GM19397 (cell line): ENCODE measurements around the gene ASTN2.

Experiments used
- ATAC-seq: cut with Tn5 transposase; IDR thresholded peaks from one replicate; pipeline ENCODE4 v1.9.1; 2021; ENCODE audit warnings: mild to moderate bottlenecking, moderate library complexity; ENCODE audit not compliant: unreplicated experiment

The ASTN2 gene

DNA sequence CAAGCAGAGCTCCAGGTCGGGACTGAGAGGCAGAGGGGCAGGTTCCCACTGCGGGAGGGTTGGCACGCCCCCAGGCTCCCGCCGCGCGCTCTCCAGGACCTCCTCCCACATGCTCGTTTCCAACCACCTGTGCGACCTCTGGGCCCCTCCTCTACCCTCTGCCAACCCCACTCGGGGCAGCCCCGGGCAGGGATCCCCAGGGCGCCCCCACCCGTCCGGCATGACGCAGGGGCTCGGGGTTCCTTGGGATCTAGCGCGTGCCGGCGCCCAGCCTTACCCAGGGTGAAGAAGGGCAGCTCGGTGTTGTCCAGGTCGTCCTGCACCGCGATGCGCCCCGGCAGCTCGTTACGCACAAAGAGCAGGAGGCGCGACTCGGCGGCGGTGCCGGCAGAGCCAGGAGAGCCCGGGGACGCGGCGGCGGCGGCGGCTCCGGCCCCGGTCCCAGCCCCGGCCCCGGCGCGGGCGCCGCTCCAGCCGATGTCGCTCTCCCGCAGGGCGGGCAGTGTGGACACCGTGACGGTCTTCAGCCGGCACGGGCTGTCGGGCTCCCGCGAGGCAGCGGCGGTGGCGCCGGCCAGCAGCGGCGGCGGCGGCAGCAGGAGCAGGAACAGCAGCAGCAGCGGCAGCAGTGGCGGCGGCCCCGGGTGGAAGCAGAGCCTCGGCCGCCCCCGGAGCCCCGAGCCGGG, 494 bp downstream of the ASTN2 start:
- ATAC-seq: no peak

DNA sequence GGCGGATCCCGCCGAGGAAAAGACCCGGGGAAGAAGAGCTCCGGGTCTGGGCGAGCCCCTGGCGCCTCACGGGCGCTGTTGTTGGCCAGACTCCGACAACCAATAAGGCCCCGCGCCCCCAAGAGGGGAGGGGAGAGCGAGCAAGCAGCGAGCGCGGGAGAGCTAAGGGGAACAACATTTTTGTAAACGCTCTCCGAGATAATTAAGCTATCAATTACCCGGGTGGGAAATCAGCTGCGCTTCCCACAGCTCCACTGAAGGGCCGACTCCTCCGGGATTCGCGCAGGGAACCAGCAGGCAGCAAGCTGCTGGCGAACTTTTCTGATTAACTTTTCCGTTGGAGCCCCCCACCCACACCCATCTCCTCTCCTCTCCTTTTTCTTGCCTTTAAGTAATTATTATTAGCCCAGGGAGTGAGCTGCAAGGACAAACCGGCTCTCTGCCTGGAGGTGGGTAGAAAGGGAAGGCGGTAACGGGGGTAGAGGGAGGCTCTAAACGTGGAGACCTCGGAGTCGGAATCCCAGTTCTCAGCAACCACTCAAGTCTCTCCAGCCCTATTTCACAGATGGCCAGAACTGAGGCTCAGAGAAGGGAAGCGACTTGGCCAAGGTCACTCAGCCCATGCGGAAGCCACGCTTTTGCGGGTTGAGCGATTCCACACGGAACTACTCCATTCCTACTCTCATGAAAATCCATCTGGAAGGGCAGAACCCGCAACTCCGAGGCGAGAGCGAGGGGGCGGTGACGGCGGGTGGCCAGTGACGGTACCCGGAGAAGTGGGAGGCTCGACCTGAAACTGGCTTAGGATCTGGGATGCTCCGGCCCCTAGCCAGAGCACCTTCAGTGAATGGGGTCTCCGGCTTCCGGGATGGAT, 1.3 kb downstream of the ASTN2 start:
- ATAC-seq: no peak

DNA sequence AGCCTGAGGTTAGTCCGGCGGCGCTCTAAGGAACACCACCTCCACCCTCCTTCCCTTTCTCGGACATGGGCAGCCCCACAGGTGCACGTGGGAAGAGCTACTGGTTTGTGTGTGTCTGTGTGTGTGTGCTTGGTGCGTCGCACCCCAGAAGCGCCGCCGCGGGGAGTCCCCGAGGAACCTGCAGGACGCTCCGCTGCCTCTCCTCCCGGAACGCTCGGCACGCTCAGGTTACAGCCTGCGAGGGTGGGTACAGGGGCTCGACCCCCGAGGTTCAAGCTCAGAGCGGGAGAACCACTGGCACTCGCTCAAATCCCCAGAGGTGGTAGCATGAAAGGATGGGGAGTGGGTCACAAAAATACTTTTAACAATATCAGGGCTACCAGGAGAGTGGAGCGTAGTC, 2.0 kb downstream of the ASTN2 start:
- ATAC-seq: no peak

DNA sequence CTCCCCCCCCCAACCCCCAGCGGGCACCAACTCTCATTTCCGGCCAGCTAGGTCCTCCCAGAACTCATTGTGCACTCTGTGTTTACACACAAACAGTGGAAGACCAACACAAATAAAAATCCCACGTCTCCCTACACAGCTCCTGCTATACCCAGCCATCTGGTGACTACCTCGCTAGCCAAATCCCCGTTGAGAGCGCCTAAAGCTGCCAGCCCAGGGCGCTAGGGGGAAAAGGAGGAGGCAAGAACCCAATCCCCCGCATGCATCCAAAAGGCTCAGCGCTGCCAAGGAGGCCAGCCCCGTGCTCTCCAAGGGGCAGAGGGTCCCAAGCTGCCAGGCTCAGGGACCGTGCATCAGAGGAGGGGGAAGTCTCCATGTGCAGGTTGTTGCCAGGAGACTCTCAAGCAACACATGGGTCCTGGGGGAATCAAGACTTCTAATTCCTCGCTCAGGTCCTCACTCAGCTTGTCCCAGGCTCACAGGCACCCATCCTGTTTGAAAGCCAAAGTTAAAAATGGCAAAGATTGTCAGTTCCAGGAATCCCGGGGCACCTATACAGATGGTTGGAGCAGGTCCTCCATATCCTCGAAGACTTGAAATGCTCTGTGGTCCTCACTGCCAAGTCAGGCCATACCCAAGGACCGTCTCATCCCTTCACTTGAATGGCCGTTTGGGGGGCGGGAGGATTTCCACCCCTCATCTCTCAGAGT, 2.7 kb downstream of the ASTN2 start:
- ATAC-seq: no peak

DNA sequence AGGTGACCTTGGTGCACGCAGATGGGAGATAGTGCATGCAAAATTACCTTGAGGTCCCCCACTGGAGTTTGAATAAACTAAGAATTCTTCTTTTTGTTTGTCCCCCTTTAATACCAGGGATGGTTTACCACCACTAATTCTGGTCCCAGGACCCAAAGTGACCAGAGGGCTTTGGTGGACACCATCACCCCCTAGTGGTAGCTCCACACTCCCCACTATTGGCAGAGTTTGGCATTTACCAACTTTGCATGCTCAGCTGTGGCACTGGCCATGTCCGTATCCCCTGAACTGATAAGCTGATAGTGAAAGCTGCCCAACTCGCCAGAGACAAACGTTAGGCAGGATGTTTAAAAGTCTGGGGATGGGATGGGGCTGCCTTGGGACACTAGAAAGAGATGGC, 3.3 kb downstream of the ASTN2 start:
- ATAC-seq: no peak

DNA sequence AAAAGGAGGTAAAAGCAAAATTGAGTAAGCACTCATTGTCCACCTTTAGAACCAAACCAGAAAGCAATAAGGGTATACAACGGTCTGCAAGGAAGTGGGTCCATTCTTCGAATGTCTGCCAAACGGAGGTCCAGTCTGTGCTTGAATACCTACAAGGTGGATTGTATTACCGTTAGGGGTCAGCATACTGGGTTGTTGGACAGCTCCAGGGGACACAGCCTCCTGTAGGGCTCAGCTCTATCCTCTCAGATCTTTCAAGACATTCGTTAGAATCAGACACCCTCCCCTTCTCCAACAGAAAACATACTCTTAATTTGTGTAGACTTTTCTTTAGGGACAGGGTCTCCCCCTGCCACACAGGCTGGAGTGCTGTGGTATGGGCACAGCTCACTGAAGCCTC, 5.5 kb downstream of the ASTN2 start:
- ATAC-seq: no peak

DNA sequence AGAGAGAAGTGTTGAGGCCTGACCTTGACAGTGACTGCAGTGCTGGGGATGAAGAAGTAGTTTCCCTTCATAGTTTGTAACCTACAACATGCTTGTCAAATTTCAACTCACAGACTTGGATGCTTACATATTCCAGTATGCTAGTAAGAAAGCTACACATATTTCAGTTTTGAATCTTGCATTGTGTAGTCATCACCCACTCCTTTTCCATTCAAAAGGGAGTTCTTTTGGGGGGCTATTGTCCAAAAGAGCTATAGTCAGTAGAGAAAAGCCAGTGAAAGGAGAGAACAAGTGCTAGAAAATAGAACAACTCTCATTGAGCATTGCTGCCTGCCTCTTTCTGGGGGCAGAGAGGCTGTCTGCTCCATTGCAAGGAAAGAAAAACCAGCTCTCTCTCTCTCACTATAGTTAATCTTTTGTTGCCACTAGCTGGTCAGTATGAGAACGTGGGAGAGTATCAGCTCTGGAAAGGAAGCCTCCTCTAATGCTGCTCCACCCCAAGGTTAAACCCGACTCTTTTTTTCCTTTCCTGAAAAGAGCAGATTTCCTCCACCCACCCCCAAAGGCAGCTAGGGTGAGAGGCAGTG, 7.3 kb downstream of the ASTN2 start:
- no peak for ATAC-seq

DNA sequence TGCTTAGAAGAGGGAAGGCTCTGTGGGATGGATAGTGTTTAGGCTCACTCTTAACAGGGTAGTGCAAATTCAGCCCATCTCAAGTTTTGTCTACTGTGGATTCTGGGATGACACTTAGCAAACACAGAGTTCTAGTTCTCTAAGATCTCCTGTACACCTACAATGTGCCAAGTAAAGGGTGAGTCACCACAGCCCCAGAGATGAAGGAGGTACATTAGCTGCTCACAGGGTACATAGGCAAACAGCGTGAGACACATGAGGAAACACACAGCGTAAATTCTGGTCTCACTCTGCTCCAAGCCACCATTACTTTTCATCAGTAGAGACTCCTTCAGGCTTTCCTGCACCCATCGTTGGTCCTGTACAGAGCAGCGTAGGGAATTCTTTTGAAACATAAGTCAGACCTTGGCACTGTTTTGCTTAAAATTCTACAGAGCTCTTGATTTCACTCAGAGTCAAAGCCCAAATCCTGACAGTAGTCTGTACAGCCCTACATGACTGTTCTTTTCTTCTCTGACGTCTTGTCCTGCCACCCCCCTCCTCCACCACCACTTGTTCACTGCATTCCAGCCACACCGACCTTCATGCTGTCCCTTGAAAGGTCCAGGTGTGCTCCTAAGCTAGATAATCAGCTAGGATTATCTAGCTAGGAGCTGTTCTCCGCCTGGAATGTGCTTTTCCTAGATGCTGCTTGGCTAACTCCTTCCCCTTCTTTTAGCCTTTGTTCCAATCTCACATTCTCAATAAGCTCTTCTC, 8.7 kb downstream of the ASTN2 start:
- ATAC-seq: no peak

DNA sequence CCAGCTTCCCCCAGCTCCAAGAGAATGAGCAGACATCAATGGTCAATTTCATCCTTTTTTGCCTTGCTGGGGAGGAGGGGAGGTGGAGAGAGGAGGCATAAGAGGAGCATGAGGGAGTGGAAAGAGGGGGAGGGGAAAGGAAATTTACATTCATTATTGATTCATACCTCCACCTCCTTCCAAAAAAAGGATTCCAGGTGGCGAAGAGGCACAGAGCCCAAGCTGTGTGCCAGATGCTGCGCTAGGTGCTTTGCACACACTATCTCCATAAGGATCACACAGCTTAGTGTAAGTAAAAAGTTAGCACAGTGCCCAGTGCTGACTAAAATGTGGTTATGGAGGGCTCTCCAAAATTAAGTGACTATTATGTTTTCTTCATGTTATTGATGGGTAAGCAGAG, 11.0 kb downstream of the ASTN2 start:
- no peak for ATAC-seq

DNA sequence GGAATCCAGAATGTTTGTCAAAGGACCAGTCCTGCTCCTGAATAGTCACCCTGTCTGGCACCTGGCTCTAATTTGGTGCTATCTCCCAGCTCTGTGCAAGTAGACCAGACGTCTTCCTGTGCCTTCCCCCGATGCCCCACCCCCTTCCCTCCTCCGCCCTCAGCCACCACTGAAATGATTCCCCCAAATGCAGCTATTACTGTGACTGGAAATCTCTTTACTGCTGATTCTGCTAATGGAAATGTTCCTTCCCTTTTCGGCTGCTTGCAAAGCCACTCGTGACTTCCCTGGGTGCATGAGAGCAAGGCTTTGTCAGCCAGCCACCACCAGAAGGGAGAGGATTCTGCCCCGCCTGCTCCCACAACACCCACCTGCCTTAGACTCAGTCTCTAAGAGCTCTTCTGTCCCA, 11.4 kb downstream of the ASTN2 start:
- ATAC-seq: no peak

DNA sequence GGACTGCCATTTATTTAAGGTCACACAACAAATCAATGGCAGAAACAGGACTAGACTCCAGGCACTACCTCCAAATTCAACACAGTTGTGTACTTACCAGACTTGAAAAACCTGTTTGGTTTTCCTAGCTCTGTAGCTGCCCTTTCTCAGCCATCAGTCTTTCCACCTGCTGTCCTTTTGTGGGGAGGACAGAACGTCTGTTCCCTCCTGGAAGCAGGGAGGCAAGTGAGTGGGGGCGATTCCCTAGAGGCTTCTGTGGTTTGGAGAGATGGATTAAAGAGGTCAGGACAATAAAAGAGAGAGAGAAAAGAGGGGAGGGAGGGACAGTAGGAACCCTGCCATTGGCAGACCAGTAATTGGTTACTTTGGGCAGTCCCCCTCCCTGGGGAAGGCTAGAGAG, 14.7 kb downstream of the ASTN2 start:
- ATAC-seq: no peak

DNA sequence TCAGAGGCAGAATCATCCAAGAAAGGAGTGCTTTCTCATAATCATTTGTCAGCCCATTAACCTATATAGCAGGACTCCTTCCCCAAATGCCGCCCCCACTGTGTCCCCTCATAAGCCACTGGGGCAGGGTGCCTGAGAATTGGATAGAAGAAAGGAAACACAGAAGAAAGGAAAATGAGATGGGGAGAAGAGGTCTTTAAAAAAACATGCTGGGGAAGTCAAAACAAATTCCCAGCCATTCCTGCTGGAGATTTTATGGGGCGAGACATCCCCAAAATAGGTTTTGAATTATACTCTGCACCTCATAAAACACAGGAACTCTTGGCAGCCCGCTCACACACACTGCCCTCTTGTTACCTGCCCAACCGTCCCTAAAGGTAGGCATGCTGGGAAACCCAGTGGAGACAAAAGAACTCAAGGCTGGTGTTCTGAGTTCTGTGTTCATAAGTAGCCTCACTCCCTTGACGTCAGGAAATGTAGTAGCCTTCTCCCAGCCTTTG, 19.7 kb downstream of the ASTN2 start:
- no peak for ATAC-seq

DNA sequence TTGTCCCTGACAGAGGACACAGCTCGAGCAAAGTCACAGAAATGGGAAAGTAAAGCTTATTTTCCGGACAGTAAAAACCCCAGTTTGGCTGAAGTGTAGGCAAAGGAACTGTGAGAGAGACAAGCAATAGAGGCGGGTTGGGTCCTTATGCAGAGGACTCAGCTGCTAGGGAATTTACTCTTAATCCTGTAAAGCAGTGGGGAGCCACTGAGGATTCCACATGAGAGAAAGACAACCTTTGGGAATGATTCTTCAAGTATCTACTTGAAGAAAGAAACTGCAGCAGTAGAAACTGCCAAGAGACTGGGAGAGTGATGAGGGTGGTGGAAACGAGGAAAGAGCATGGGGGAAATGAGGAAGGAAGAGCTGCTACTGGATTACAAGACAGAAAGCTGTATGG, 20.2 kb downstream of the ASTN2 start:
- no peak for ATAC-seq

DNA sequence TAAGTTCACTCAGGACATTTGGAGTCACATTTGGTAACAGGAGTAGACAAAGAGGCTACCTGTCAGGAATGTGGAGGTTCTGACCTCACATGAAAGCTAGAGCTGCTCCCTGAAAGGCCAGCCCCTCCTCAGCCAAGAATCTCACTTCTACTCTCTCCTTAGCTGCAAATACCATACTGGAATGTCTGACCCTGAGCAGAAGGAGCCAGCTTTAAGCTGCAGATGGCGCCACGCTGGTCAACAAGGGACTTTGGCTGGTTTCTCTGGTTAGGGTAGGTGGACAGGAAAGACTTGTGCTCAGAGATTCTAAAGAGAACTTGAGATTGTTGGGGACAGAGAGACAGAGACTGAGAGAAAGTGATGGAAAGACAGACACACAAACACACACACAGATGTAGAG, 21.9 kb downstream of the ASTN2 start:
- no peak for ATAC-seq

DNA sequence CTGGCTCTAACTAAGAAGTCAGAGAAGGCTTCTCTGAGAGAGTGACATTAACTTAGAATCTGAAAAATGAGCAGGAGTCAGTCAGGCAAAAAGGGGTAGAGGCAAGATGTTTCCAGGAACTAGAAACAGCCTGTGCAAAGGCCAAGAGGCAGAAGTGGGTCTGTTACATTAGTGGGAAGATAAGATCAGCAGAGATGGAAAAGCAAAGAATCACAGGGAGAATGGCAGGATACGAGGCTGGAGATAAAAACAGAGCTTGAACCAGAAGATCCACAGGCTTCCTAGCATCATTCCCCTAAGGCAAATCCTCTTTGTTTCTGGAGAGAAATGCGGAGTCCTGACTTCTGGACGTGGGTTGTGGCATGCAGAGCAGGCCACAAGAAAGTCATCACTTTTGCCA, 27.4 kb downstream of the ASTN2 start:
- ATAC-seq: no peak

DNA sequence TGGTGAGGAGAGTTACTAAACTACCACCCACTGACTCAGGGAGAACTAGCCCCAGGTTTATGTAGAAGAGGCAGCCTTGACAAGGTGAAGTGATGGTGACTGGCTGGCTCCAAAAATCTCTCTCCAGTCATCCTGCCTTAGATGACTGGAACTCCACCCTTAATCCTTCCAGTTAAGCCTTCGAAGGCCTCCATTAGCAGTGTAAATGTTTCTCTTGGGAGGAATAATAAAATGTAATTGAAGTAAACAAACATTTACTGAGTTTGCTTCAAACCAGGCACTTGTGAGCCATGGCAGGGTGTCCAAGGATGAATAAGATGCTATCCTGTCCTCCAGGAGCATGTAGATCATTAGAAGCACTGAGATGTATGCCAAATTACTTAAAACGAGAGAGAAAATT, 35.5 kb downstream of the ASTN2 start:
- no peak for ATAC-seq

DNA sequence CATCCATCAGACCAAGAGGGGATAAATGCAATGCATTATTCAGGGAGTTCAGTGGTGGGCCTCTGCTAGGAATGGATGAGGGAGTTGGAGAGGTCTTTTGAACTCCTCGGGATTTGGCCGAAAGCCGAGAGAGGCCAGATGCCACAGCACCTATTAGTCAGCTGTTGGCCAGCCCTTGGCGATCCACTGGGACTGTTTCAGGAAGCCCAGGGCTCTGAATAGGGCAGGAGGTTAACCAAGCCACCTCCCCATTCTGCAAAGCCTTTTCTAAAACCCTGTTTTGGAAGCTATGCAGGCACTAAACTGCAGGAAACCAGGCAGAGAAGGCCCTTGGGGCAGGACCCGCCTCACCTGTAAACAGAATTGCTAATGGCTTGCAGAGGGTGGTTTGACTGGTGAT, 37.8 kb downstream of the ASTN2 start:
- ATAC-seq: no peak

DNA sequence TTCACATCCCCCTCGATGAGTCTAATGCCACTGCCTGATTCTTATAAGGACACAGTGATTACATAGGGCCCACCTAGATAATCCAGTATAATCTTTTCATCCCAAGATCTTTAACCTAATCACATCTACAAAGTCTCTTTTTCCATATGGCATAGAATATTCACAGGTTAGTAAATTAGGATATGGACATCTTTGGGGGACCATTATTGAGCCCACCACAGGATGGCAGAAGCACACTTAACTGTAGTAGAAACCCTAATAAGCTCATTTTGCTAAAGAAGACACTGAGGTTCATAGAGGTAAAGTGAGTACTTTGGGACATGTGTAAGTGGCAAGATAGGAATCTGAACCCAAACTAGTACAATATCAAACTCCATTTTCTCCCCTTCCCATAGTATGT, 38.9 kb downstream of the ASTN2 start:
- ATAC-seq: no peak

DNA sequence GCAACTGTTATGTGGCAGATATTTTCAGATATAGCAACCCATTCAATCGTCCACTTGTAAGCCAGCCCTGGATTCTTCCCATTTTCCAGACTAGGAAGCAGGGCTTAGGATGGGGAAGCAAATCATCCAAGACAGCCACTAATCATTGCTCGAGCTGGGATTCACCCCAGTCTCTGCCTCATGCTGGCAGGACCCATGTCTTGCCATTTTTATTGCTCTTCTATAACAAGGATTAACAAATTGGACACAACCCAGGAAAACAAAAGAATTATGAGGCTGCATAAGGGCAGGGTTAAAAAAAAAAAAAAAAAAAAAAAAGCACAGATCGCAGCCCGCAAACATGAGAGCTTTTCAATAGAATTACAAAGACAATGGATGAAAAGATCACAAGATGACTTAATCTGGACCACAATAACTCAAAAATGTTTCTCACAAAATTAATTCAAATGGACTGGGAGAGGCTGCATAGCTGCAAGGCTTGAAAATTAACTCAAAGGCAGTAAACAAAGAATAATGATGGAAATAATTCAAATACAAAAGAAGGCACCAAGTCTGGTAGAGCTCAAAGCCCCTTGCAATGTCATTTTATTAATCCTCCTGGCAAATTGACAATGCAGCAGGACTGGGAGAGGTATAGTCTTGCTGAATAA, 40.7 kb downstream of the ASTN2 start:
- no peak for ATAC-seq

DNA sequence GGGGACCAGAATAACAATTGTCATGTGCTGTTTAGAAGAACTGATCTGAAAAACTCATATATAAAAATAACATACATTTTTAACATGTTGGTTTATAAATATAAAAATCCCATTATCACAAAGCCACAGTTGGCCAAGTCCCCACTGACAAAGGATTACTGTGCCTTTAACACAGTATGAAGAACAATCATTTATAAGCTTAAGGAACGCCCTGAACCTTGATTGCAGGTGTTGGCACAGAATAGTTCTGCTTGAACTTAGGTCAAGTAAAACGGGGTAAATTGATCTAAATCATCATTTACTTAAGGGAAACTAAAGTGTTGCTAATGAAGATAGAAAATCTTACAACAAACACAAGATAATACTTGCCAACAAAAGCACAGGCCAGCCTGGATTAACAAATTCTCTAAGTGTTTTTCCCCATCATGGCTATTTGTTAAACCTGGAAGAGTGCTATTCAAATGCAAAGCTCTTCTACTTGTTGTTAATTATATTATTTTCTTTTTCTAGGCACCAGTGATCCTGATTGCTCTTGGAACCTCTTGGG, 46.1 kb downstream of the ASTN2 start:
- no peak for ATAC-seq
